ENCODE results near the gene TBC1D4. TPM values are rescaled to one million over a fixed set of nuclear protein-coding genes. Genes with fewer than 3 reads are reported as not detected.

Gene TBC1D4
- total and polyA plus RNA-seq, 2 experiments from 2014 or later: 18.7 to 38.2 TPM

GRCh38 chr13:75414036-75414827, 67.7 kb downstream of the TBC1D4 start:
- Histone ChIP-seq H3K4me2 (no peak overlapping the region), H3F3A (replicated peaks; ENCODE audit: low read depth) (no peaks in the 10 kb centered on the region), H3K4me1 (ENCODE audit: insufficient read depth) (0 out of 2 replicates have a peak, but pooled peaks cover 7% of the 10 kb centered on the region), H4K20me1 (replicated peaks; ENCODE audit: insufficient read depth) (no peaks in the 10 kb centered on the region; the same call in 1 of the 2 replicates), H3K36me3 (ENCODE audit: insufficient read depth) (no peaks in the 10 kb centered on the region), H3K9me2 (ENCODE audit: insufficient read depth) (no peaks in the 10 kb centered on the region), H3K4me3 (no peak overlapping the region), H3K27ac (ENCODE audit: low read depth) (no peak overlapping the region), H3K27me3 (ENCODE audit: insufficient read depth) (no peaks in the 10 kb centered on the region), H3K79me2 (replicated peaks; ENCODE audit: insufficient read depth) (peaks cover 25% of the 10 kb centered on the region), H2AFZ (no peak overlapping the region)
- no peaks in the 10 kb centered on the region for H3K9me3 Mint-ChIP-seq
- ATAC-seq: no peak
- no peaks in the 10 kb centered on the region for H3K27me3 Mint-ChIP-seq (ENCODE audit: insufficient read depth, low read depth, poor library complexity)
- peaks cover 17% of the 10 kb centered on the region for H3K4me1 Mint-ChIP-seq
- H3K27ac Mint-ChIP-seq: no peak overlapping the region; the same call in 1 of the 2 replicates
- no peak for TF ChIP-seq EZH2phosphoT487 (IDR thresholded peaks at IDR 0.05; ENCODE audit: unreplicated experiment)
- TF ChIP-seq STAT1 (IDR thresholded peaks at IDR 0.05; ENCODE audit: unreplicated experiment): no peak
- no peak for TF ChIP-seq POLR2AphosphoS5 (IDR thresholded peaks at IDR 0.05; ENCODE audit: low read depth)
- TF ChIP-seq, protein P1, sequence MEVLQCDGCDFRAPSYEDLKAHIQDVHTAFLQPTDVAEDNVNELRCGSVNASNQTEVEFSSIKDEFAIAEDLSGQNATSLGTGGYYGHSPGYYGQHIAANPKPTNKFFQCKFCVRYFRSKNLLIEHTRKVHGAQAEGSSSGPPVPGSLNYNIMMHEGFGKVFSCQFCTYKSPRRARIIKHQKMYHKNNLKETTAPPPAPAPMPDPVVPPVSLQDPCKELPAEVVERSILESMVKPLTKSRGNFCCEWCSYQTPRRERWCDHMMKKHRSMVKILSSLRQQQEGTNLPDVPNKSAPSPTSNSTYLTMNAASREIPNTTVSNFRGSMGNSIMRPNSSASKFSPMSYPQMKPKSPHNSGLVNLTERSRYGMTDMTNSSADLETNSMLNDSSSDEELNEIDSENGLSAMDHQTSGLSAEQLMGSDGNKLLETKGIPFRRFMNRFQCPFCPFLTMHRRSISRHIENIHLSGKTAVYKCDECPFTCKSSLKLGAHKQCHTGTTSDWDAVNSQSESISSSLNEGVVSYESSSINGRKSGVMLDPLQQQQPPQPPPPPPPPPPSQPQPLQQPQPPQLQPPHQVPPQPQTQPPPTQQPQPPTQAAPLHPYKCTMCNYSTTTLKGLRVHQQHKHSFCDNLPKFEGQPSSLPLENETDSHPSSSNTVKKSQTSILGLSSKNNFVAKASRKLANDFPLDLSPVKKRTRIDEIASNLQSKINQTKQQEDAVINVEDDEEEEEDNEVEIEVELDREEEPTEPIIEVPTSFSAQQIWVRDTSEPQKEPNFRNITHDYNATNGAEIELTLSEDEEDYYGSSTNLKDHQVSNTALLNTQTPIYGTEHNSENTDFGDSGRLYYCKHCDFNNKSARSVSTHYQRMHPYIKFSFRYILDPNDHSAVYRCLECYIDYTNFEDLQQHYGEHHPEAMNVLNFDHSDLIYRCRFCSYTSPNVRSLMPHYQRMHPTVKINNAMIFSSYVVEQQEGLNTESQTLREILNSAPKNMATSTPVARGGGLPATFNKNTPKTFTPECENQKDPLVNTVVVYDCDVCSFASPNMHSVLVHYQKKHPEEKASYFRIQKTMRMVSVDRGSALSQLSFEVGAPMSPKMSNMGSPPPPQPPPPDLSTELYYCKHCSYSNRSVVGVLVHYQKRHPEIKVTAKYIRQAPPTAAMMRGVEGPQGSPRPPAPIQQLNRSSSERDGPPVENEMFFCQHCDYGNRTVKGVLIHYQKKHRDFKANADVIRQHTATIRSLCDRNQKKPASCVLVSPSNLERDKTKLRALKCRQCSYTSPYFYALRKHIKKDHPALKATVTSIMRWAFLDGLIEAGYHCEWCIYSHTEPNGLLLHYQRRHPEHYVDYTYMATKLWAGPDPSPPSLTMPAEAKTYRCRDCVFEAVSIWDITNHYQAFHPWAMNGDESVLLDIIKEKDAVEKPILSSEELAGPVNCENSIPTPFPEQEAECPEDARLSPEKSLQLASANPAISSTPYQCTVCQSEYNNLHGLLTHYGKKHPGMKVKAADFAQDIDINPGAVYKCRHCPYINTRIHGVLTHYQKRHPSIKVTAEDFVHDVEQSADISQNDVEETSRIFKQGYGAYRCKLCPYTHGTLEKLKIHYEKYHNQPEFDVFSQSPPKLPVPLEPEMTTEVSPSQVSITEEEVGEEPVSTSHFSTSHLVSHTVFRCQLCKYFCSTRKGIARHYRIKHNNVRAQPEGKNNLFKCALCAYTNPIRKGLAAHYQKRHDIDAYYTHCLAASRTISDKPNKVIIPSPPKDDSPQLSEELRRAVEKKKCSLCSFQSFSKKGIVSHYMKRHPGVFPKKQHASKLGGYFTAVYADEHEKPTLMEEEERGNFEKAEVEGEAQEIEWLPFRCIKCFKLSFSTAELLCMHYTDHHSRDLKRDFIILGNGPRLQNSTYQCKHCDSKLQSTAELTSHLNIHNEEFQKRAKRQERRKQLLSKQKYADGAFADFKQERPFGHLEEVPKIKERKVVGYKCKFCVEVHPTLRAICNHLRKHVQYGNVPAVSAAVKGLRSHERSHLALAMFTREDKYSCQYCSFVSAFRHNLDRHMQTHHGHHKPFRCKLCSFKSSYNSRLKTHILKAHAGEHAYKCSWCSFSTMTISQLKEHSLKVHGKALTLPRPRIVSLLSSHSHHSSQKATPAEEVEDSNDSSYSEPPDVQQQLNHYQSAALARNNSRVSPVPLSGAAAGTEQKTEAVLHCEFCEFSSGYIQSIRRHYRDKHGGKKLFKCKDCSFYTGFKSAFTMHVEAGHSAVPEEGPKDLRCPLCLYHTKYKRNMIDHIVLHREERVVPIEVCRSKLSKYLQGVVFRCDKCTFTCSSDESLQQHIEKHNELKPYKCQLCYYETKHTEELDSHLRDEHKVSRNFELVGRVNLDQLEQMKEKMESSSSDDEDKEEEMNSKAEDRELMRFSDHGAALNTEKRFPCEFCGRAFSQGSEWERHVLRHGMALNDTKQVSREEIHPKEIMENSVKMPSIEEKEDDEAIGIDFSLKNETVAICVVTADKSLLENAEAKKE (CRISPR knock-in tag; IDR thresholded peaks at IDR 0.05): no peak
- no peak for TF ChIP-seq JUNB (IDR thresholded peaks at IDR 0.05; ENCODE audit: unreplicated experiment)
- H3K4me3 Mint-ChIP-seq: no peak overlapping the region
- DNase-seq (ENCODE audit: low spot score): no peak
- no peaks in the 10 kb centered on the region for H3K36me3 Mint-ChIP-seq (ENCODE audit: low read depth)
